ENCODE data around the gene OTOF.

GRCh38 chr2:26503231-26503880 lies 25.4 kb upstream of the OTOF start:
- TF ChIP-seq EP300 (IDR thresholded peaks at IDR 0.05; ENCODE audit: borderline replicate concordance in 1 of 2, low read depth in 1 of 2, low read length in 1 of 2) (no peak), MAX (IDR thresholded peaks at IDR 0.05; ENCODE audit: low read depth) (no peak), SIN3A (IDR thresholded peaks at IDR 0.05; ENCODE audit: borderline replicate concordance, low read depth, low read length) (no peak), PBX3 (IDR thresholded peaks at IDR 0.05) (no peak), CTCF (IDR thresholded peaks at IDR 0.05) (no peak), NFIC (IDR thresholded peaks at IDR 0.05; ENCODE audit: borderline replicate concordance) (no peak), ELF1 (IDR thresholded peaks at IDR 0.05) (no peak), FOXJ3 (CRISPR knock-in tag; IDR thresholded peaks at IDR 0.05) (no peak), FOXM1 (IDR thresholded peaks at IDR 0.05; ENCODE audit: low read depth) (no peak), REST (IDR thresholded peaks at IDR 0.05; ENCODE audit: low read depth, low read length) (no peak), IRF3 (IDR thresholded peaks at IDR 0.05; ENCODE audit: low read depth, low read length) (no peak), EZH2phosphoT487 (IDR thresholded peaks at IDR 0.05; ENCODE audit: borderline replicate concordance, low read depth) (no peak), RAD21 (IDR thresholded peaks at IDR 0.05; ENCODE audit: low read length) (no peak)

All from SK-N-SH (cell line).